GM06990 (cell line): ENCODE measurements around the gene ACKR1.
A peak's percentile ranks its signal among the peaks of the same experiment; 100 is the strongest.

Experiments used
- DNase-seq: peaks from one replicate; pipeline ENCODE4 v3.0.0-alpha.2; 2011; ENCODE audit not compliant: insufficient read length; ENCODE audit errors: extremely low read depth
- H3K27me3 ChIP-seq: replicated peaks from 2 replicates; pipeline ENCODE4 v1.6.0; 2011; ENCODE audit warnings: low read length; ENCODE audit not compliant: control insufficient read depth, insufficient read depth
- H3K36me3 ChIP-seq: 2 replicates; pipeline ENCODE4 v1.5.1; 2011; ENCODE audit warnings: low read length; ENCODE audit not compliant: control insufficient read depth, insufficient read depth
- H3K4me3 ChIP-seq: replicated peaks from 2 replicates; pipeline ENCODE4 v1.5.1; 2011; ENCODE audit warnings: low read depth, mild to moderate bottlenecking, control low read depth, low read length
- TF ChIP-seq, protein P1 (sequence below): IDR thresholded peaks from 2 replicates; pipeline ENCODE4 v1.5.1; 2011; ENCODE audit warnings: low read length, control low read depth, mild to moderate bottlenecking, inconsistent platforms; ENCODE audit not compliant: insufficient read depth, poor library complexity, severe bottlenecking

Gene ACKR1

DNA sequence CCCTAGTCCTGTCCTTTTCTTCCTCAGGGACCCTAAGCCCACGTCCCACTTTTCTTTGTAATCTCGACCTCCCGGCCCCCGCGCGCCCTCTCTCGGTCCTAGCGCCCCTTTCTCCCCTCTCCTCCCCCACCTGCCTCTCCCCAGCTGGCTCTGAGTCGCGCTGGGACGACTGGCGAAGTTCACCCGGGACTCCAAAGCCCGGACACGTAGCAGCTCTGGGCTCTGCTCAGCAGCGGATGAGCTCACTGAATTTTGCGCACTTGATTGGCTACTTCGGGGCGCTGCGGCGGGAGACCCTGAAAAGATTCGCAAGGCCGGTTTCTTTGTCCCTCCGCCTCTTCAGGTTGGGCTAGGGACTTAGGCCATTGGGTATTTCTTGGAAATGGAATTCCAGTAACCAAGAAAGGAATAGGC is 16.3 kb upstream of the ACKR1 start:
- DNase-seq: peak; percentile 56
- no peaks in the 10 kb centered on the region for H3K36me3 ChIP-seq
- H3K27me3 ChIP-seq: no peaks in the 10 kb centered on the region; the same call in 1 of the 2 replicates
- peak overlapping the region; percentile 27 for H3K4me3 ChIP-seq
- TF ChIP-seq, protein P1, sequence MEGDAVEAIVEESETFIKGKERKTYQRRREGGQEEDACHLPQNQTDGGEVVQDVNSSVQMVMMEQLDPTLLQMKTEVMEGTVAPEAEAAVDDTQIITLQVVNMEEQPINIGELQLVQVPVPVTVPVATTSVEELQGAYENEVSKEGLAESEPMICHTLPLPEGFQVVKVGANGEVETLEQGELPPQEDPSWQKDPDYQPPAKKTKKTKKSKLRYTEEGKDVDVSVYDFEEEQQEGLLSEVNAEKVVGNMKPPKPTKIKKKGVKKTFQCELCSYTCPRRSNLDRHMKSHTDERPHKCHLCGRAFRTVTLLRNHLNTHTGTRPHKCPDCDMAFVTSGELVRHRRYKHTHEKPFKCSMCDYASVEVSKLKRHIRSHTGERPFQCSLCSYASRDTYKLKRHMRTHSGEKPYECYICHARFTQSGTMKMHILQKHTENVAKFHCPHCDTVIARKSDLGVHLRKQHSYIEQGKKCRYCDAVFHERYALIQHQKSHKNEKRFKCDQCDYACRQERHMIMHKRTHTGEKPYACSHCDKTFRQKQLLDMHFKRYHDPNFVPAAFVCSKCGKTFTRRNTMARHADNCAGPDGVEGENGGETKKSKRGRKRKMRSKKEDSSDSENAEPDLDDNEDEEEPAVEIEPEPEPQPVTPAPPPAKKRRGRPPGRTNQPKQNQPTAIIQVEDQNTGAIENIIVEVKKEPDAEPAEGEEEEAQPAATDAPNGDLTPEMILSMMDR: no peak

DNA sequence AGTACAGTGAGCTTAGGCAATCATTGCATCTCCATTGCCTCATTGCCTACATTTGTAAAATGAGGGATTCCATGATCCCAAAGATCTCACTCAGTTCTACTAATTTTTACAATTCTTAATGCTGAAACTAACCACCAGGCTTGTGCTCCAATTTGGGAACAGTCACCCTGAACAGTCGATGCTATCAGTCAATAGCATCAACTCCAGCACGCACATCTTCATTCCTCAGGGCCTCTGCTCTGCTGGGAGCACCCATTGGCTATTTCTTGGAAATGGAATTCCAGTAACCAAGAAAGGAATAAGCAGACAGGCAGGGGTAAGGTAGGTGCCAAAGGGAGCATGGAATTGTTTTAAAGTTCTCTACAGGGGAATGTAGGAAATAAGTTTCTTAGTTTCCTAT is 14.2 kb upstream of the ACKR1 start:
- Histone ChIP-seq H3K36me3 (no peaks in the 10 kb centered on the region), H3K4me3 (no peak overlapping the region), H3K27me3 (no peaks in the 10 kb centered on the region; the same call in none of the 2 replicates)
- no peak for DNase-seq
- TF ChIP-seq, protein P1: no peak

- H3K36me3 ChIP-seq: no peaks in the 10 kb centered on the region
- TF ChIP-seq, protein P1: peak; percentile 30
- H3K4me3 ChIP-seq: no peak overlapping the region
- no peaks in the 10 kb centered on the region; the same call in none of the 2 replicates for H3K27me3 ChIP-seq
- DNase-seq: no peak
Observed at GRCh38 chr1:159196543-159196942, 8.1 kb upstream of the ACKR1 start.

DNA sequence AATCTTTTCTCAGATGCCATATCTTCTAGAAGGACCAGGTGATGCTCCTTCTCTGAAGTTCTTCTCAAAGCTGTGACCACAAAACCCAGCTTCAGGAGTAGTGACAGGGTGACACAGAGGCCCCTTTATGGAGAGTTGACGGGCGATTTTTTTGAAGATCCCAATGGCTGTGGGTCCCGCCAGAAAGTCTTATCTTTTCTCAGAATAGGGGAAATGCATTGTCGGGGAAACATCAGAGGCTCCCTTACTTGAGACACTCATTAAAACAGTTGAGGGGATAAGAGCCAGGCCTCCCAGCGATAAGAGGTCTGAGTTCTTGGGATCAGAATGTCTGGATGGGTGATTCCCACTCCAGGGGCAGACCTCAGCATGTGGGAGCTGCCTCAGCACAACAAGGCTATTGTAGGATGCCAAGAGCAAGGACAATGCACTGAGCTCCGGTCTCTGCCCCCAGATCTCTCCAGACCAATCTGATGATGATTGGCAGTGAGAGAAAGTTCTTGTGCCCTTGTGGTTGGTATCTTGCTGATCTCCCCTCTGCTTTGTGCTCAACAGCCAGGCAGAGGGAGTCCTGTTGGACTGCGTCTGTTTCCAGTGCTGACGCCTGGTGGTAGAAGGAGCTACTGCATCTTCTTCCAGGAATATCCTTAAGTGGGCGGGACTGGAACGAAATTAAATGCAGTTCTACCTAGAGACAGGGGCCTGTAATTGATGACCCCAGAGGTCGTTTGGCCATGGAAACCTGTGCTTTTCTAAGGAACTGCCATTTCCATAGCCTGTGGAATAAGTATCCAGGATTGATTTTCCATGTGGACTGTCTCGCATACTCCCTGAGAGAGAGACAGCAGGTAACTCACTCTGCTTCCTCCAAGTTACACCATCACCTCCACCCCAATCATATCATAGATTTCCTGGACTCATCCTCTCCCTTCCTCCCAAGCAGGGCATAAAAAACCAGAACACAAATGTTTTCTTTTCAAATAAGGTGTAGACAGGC is 6.8 kb upstream of the ACKR1 start:
- TF ChIP-seq, protein P1: peak; percentile 93

GRCh38 chr1:159199901-159200300 is 4.8 kb upstream of the ACKR1 start:
- Histone ChIP-seq H3K4me3 (no peak overlapping the region), H3K27me3 (no peaks in the 10 kb centered on the region; the same call in none of the 2 replicates), H3K36me3 (no peaks in the 10 kb centered on the region)
- TF ChIP-seq, protein P1: no peak
- no peak for DNase-seq

More for the DNA sequence above, 6.8 kb upstream of the ACKR1 start:
- Histone ChIP-seq H3K36me3 (no peaks in the 10 kb centered on the region), H3K4me3 (no peak overlapping the region), H3K27me3 (no peaks in the 10 kb centered on the region; the same call in none of the 2 replicates)
- peak; percentile 28 for DNase-seq
